ENCODE data around the gene CASP6. TPM values are rescaled to one million over a fixed set of nuclear protein-coding genes. Genes with fewer than 3 reads are reported as not detected.

The CASP6 gene
- total and polyA plus RNA-seq, 8 donors: 6.4 to 18.6 (median 10.3) TPM

DNA sequence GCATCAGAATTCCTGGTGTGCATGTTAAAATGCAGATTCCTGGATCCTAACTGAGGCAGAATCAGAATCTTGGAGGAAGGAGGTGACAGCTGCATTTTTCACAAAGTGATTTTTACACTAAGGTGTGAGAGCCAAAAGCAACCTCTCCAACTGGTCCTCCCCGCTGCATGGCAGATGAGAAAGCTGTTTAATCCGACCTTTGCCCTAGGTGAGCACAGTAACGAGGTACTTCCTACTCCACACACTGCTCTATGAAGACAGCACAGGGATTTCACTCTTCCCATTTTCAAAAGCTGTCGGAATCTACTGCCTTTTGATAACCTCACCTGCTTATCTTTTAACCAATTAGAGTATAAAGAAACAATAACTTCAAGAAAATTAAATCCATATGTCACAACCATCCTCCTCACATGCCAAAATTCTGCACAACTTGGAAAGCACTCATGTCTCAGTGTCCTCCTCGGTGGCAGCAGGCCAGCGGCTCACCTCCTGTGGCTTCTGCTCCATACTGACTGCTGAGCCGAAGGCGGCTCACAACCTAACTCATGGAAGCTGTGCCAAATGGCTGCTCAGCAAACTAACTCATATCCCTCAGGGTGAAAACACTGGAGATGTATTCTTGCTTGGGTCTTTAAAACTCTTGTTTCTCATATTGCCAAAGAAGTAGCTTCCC, 3.6 kb downstream of the CASP6 start:
- Histone ChIP-seq H3K4me3 (no peak overlapping the region), H3K9me3 (no peaks in the 10 kb centered on the region), H3K4me1 (peaks cover 6 to 11% (median 7%) of the 10 kb centered on the region in 3 donors), H3K27me3 (no peaks in the 10 kb centered on the region), H3K36me3 (peaks cover 0 to 12% (median 0%) of the 10 kb centered on the region in 3 donors), H3K27ac (no peak overlapping the region)
- no peak for FAIRE-seq
- DNase-seq: no peak
- no peak for TF ChIP-seq CTCF (IDR thresholded peaks at IDR 0.05)
- ATAC-seq: no peak
- intact Hi-C loops (cut with DNase I): loop anchor here in 2 of 3 donors (10.0 kb wide), 1 partner anchor 105 kb away; the partner anchor contains the start of gene CFI (in 2 of the 2)
- WGBS, 2 donors: 54 to 60% methylated on average over 8 of the region's 8 CpGs

DNA sequence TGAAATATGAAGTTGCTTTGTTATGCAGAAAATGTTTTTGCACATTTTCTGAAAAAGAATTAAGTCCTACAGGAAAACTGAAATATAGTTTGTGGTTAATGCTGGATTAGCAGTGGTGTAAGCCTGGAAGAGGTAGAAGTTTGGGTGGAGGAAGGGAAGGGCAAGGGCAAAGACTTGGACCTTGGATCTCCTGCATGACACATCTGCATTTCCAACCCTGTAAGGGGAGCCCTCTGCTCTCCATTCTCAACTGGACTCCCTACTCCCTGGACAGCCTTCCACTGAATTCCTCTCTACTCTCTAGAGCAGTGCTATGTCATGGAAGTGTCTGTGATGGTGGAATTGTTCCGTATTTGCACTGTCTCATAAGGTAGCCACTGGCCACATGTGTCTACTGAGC, 4.6 kb downstream of the CASP6 start:
- no peak for ATAC-seq
- FAIRE-seq: no peak
- peaks cover 0 to 19% (median 4%) of the 10 kb centered on the region in 3 donors for H3K36me3 ChIP-seq
- DNase-seq: no peak
- no peak overlapping the region for H3K4me3 ChIP-seq
- no peak overlapping the region for H3K27ac ChIP-seq
- no peaks in the 10 kb centered on the region for H3K27me3 ChIP-seq
- peaks cover 0 to 8% (median 0%) of the 10 kb centered on the region in 3 donors for H3K4me1 ChIP-seq
- intact Hi-C loops (cut with DNase I): loop anchor here in 1 of 3 donors (10.0 kb wide), 1 partner anchor 106 kb away; the partner anchor contains the start of gene CFI
- 97 to 100% methylated on average over 1 of the region's 1 CpG for WGBS, 2 donors
- TF ChIP-seq CTCF (IDR thresholded peaks at IDR 0.05): no peak
- no peaks in the 10 kb centered on the region for H3K9me3 ChIP-seq

GRCh38 chr4:109691411-109691920, 11.8 kb downstream of the CASP6 start:
- intact Hi-C loops (cut with DNase I): loop anchor here in 1 of 3 donors (10.0 kb wide), 1 partner anchor 113 kb away; the partner anchor contains the start of gene CFI
- Histone ChIP-seq H3K27me3 (no peaks in the 10 kb centered on the region), H3K4me3 (no peak overlapping the region), H3K9me3 (no peaks in the 10 kb centered on the region), H3K36me3 (peaks cover 0 to 38% (median 4%) of the 10 kb centered on the region in 3 donors), H3K4me1 (no peaks in the 10 kb centered on the region), H3K27ac (no peak overlapping the region)
- DNase-seq (no peak), ATAC-seq (no peak), FAIRE-seq (no peak)
- no peak for TF ChIP-seq CTCF (IDR thresholded peaks at IDR 0.05)
- WGBS, 2 donors: 88 to 92% methylated on average over 1 of the region's 1 CpG

GRCh38 chr4:109690690-109691410, 12.4 kb downstream of the CASP6 start:
- 91 to 92% methylated on average over 6 of the region's 6 CpGs for WGBS, 2 donors
- no peak for TF ChIP-seq CTCF (IDR thresholded peaks at IDR 0.05)
- Histone ChIP-seq H3K27ac (no peak overlapping the region), H3K36me3 (peaks cover 0 to 36% (median 4%) of the 10 kb centered on the region in 3 donors), H3K4me3 (no peak overlapping the region), H3K27me3 (no peaks in the 10 kb centered on the region), H3K9me3 (no peaks in the 10 kb centered on the region), H3K4me1 (no peaks in the 10 kb centered on the region)
- DNase-seq (no peak), ATAC-seq (no peak), FAIRE-seq (no peak)
- intact Hi-C loops (cut with DNase I): loop anchor here in 1 of 3 donors (10.0 kb wide), 1 partner anchor 114 kb away; the partner anchor contains the start of gene CFI

All from pancreas (tissue), 10 donors.